Measurements from ENCODE around the gene LRG1.

DNA sequence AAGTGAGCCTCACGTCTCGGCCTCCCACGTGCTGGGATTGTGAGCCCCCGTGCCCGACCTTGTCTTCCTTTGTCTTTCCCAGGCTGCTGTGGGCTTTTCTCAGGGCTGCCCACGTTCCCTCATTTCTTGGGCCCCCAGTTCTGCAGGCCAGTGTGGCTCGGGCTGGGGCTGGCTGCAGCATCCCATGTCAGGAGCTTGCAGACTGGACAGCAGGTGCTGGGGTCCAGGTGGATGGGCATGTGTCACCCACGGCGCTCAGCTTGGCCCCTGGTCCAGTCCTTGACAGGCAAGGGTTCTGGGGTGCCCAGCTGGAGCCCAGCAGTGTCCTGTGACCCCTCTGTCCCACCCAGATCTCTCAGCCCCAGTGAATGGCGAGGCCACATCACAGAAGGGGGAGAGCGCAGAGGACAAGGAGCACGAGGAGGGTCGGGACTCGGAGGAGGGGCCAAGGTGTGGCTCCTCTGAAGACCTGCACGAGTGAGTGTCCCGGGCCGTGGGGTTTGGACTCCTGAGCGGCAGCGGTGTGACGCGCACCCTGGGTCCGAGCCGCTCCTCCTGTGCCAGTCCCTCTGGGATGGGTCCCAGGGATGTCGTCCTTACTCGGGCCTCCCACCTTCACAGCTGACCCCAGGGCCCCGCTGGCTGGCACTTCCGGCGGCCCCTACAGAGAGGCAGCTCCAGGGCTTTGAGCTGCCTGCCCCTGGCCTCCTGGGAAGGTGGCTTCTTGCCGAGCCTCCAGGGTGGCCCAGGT, 38.8 kb downstream of the LRG1 start:
- TF ChIP-seq POLR2AphosphoS5 (IDR thresholded peaks at IDR 0.05; ENCODE audit: low read depth, low read length) (no peak), POLR2A (IDR thresholded peaks at IDR 0.05; ENCODE audit: low read depth, low read length) (no peak)

Data from GM12891 (cell line).